A673 (cell line): ENCODE measurements around the gene CAST.

Experiments used
- CTCF ChIP-seq: fragments of 300-800, 200-600 bp; sonication (generic); conservative IDR thresholded peaks from 2 replicates; pipeline ENCODE4 v1.5.1; 2017; ENCODE audit warnings: low read depth, mild to moderate bottlenecking, antibody characterized with exemption, low read length, moderate library complexity, mixed read lengths
- EZH2 ChIP-seq: fragments of 200-600 bp; sonication (generic); IDR thresholded peaks from 2 replicates; pipeline ENCODE4 v1.6.1; 2017; ENCODE audit warnings: borderline replicate concordance, low read depth, mild to moderate bottlenecking, mixed read lengths, antibody characterized with exemption, low read length; ENCODE audit not compliant: poor library complexity, severe bottlenecking

- TF ChIP-seq EZH2 (no peak), CTCF (no peak)
Observed at GRCh38 chr5:96819806-96820205, 157.6 kb downstream of the CAST start.
